C4-2B (cell line): Measurements from ENCODE around the gene OPALIN.

Experiments used
- CTCF ChIP-seq: fragments of 450-650 bp; conservative IDR thresholded peaks from 2 replicates; pipeline ENCODE4 v1.5.1; 2017; ENCODE audit warnings: mild to moderate bottlenecking
- ZFX ChIP-seq: fragments of 450-650 bp; IDR thresholded peaks from 2 replicates; pipeline ENCODE4 v1.6.1; 2017

GRCh38 chr10:96377816-96378294, 19.1 kb upstream of the OPALIN start:
- no peak for TF ChIP-seq CTCF
- no peak for TF ChIP-seq ZFX
